ENCODE results near the gene SPTLC1. TPM values are rescaled to one million over a fixed set of nuclear protein-coding genes. Genes with fewer than 3 reads are reported as not detected.
"Not testable (repeated sequence)": the region's sequence is repeated elsewhere in the genome, so short reads cannot be mapped to it uniquely, and the experiment has no call there.

The SPTLC1 gene
- total RNA-seq, 1 donor from 2014 or later: 66.5 TPM

GRCh38 chr9:92135576-92135975 lies 20.4 kb upstream of the SPTLC1 start:
- intact Hi-C loops (cut with DNase I): loop anchor here (10.0 kb wide), 1 partner anchor 659 kb away; no protein-coding TSS in a partner anchor
- H3K36me3 ChIP-seq: no peaks in the 10 kb centered on the region
- peaks cover 1% of the 10 kb centered on the region for H3K27me3 ChIP-seq
- no peak for TF ChIP-seq CTCF (IDR thresholded peaks at IDR 0.05)
- H3K4me1 ChIP-seq: peaks cover 3% of the 10 kb centered on the region
- H3K4me3 ChIP-seq: no peak overlapping the region
- DNase-seq (no peak), ATAC-seq (no peak)
- H3K27ac ChIP-seq: no peak overlapping the region
- H3K9me3 ChIP-seq: no peaks in the 10 kb centered on the region

- H3K9me3 ChIP-seq: no peaks in the 10 kb centered on the region
- peak; percentile 92 for TF ChIP-seq CTCF (IDR thresholded peaks at IDR 0.05)
- no peak overlapping the region for H3K4me3 ChIP-seq
- H3K27ac ChIP-seq: no peak overlapping the region
- no peaks in the 10 kb centered on the region for H3K4me1 ChIP-seq
- ATAC-seq (peak; percentile 91), DNase-seq (peak; percentile 90)
- intact Hi-C loops (cut with DNase I): loop anchor here (10.0 kb wide), 1 partner anchor 661 kb away; no protein-coding TSS in a partner anchor
- peaks cover 4% of the 10 kb centered on the region for H3K27me3 ChIP-seq
- H3K36me3 ChIP-seq: no peaks in the 10 kb centered on the region
Measured at GRCh38 chr9:92133949-92134604, 18.9 kb upstream of the SPTLC1 start.

- H3K27me3 ChIP-seq, H3K4me3 ChIP-seq, H3K9me3 ChIP-seq, H3K4me1 ChIP-seq, DNase-seq, H3K27ac ChIP-seq, ATAC-seq, H3K36me3 ChIP-seq: not testable (repeated sequence)
- intact Hi-C loops (cut with DNase I): loop anchor here (10.0 kb wide), 1 partner anchor 662 kb away; no protein-coding TSS in a partner anchor
Measured at GRCh38 chr9:92132913-92133312, 17.7 kb upstream of the SPTLC1 start.

DNA sequence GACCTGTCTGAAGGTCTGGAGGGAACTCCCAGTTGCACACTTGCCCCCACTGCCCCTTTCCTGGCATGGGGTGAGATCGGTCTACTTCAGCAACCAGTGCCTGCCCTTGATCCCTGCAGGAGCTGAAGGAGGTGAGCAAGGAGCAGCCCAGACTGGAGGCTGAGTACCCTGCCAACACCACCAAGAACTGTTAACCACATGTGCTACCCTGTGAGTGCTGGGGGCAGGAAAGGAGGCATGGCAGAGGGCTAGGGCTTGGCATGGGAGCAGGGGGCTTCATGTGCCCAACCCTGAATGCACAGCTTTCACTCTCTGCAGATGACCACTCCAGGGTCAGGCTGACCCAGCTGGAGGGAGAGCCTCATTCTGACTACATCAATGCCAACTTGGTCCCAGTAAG lies 17.3 kb upstream of the SPTLC1 start:
- no peak overlapping the region for H3K4me3 ChIP-seq
- no peaks in the 10 kb centered on the region for H3K36me3 ChIP-seq
- peaks cover 4% of the 10 kb centered on the region for H3K27me3 ChIP-seq
- no peak for TF ChIP-seq CTCF (IDR thresholded peaks at IDR 0.05)
- no peaks in the 10 kb centered on the region for H3K9me3 ChIP-seq
- intact Hi-C loops (cut with DNase I): loop anchor here (10.0 kb wide), 1 partner anchor 662 kb away; no protein-coding TSS in a partner anchor
- ATAC-seq: no peak
- no peak overlapping the region for H3K27ac ChIP-seq
- H3K4me1 ChIP-seq: no peaks in the 10 kb centered on the region
- no peak for DNase-seq

GRCh38 chr9:92122800-92123199 lies 7.6 kb upstream of the SPTLC1 start:
- no peak for TF ChIP-seq CTCF (IDR thresholded peaks at IDR 0.05)
- H3K36me3 ChIP-seq: no peaks in the 10 kb centered on the region
- no peak overlapping the region for H3K4me3 ChIP-seq
- H3K9me3 ChIP-seq: no peaks in the 10 kb centered on the region
- no peaks in the 10 kb centered on the region for H3K4me1 ChIP-seq
- intact Hi-C loops (cut with DNase I): no loop called here
- H3K27me3 ChIP-seq: no peaks in the 10 kb centered on the region
- no peak overlapping the region for H3K27ac ChIP-seq
- no peak for ATAC-seq
- no peak for DNase-seq

DNA sequence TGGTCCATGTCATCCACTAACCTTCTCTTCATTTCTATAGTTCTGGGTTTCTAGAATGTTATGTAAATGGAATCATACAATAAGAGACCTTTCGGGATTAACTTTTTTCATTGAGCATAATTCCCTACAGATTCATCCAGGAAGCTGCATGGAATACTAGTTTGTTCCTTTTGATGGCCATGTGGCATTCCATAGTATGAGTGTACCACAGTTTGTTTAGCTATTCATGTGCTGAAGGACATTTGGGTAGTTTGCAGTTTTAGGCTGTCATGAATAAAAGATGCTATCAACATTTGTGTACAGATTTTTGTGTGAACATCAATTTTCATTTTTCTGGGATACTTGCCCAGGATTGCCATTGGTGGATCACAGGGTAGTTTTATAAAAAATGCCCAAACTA lies 6.8 kb upstream of the SPTLC1 start:
- H3K27ac ChIP-seq: no peak overlapping the region
- no peaks in the 10 kb centered on the region for H3K36me3 ChIP-seq
- H3K9me3 ChIP-seq: no peaks in the 10 kb centered on the region
- TF ChIP-seq CTCF (IDR thresholded peaks at IDR 0.05): no peak
- no peak for ATAC-seq
- no peaks in the 10 kb centered on the region for H3K4me1 ChIP-seq
- H3K4me3 ChIP-seq: no peak overlapping the region
- no peaks in the 10 kb centered on the region for H3K27me3 ChIP-seq
- DNase-seq: no peak
- intact Hi-C loops (cut with DNase I): no loop called here

Measured in upper lobe of right lung (tissue), 1 donor.